LNCAP (cell line): ENCODE measurements around the gene FPR3.

ENCODE experiments used
- TF ChIP-seq, protein P1 (sequence below): fragments of 450-650 bp; IDR thresholded peaks from 2 replicates; pipeline ENCODE4 v1.5.1; 2017; ENCODE audit warnings: mild to moderate bottlenecking

FPR3 gene

DNA sequence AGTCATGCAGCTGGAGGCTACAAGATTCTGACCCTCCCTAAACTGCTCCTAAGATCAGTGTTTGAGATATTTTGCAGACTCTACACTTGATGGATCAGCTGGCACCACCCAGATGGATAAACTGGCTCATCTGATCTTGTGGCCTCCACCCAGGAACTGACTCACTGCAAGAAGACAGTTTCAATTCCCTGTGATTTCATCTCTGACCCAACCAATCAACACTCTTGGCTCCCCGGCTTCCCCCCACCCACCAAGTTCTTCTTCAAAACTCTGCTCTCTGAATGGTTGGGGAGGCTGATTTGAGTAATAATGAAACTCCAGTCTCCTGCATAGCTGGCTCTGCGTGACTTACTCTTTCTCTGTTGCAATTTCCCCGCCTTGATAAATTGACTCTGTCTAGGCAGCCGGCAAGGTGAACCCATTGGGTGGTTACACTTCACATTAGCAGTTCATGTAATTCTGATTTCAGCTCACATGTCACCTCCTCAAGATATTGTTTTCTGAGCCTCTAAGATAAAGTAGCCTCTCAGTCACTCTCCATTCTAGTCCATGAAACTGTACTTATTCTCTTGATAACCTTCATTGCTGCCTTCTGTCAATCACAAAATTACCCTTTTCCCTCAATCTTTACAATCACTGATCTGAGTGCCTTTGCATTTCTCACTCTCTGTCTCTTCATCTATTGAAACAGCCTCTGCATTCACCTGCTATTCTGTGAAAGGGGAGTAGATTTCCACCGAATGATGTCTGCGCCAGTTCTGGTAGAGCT, 9.9 kb upstream of the FPR3 start:
- TF ChIP-seq, protein P1, sequence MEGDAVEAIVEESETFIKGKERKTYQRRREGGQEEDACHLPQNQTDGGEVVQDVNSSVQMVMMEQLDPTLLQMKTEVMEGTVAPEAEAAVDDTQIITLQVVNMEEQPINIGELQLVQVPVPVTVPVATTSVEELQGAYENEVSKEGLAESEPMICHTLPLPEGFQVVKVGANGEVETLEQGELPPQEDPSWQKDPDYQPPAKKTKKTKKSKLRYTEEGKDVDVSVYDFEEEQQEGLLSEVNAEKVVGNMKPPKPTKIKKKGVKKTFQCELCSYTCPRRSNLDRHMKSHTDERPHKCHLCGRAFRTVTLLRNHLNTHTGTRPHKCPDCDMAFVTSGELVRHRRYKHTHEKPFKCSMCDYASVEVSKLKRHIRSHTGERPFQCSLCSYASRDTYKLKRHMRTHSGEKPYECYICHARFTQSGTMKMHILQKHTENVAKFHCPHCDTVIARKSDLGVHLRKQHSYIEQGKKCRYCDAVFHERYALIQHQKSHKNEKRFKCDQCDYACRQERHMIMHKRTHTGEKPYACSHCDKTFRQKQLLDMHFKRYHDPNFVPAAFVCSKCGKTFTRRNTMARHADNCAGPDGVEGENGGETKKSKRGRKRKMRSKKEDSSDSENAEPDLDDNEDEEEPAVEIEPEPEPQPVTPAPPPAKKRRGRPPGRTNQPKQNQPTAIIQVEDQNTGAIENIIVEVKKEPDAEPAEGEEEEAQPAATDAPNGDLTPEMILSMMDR, result no peak

DNA sequence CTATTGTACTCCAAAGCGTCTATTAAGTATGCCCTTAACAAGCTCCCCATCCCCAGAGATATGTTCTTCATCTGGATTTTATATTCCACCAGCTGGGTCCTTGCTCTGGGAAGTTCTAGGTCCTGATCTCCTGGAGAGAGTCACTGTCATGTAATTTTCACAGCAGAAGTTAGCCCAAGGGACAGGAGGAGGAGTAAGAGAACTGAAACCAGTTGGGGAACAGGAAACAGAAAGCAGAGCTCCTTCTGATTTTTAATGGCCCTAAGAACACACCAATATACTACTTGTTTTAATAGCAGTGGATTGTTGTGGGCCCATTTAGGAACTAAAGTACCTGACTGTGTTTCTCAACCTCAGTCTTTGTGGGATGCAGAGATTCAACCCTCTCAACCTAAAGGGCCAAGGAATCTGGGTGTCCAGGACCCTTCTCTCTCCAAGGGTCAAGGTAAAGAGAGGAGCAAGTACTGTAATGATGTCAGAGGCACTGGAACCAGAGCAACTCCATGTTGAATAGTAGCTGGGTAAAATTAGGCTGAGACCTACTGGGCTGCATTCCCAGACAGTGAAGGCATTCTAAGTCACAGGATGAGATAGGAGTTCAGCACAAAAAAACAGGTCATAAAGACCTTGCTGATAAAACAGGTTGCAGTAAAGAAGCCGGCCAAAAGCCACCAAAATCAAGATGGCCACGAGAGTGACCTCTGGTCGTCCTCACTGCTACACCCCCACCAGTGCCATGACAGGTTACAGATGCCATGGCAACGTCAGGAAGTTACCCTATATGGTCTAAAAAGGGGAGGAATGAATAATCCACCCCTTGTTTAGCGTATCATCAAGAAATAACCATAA, 8.1 kb upstream of the FPR3 start:
- TF ChIP-seq, protein P1, result no peak

DNA sequence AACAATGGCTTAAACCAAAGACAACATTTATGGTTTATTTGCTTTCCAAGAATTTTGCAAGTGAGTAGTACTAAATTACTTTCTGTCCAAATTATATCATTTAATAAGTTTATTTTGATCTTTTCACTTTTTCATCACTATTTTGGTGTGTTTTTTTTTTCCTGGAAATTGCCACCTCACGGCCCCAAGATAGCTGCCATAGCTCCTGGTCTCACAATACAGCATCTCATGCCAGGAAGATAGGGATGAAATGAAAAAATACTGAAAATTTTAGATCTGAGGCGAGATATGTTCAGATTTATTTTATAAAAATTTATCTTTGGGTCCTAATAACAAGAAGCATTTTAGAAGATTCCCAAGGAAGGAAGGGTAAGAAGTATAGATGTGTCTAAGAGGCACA, 6.9 kb upstream of the FPR3 start:
- TF ChIP-seq, protein P1, result no peak

DNA sequence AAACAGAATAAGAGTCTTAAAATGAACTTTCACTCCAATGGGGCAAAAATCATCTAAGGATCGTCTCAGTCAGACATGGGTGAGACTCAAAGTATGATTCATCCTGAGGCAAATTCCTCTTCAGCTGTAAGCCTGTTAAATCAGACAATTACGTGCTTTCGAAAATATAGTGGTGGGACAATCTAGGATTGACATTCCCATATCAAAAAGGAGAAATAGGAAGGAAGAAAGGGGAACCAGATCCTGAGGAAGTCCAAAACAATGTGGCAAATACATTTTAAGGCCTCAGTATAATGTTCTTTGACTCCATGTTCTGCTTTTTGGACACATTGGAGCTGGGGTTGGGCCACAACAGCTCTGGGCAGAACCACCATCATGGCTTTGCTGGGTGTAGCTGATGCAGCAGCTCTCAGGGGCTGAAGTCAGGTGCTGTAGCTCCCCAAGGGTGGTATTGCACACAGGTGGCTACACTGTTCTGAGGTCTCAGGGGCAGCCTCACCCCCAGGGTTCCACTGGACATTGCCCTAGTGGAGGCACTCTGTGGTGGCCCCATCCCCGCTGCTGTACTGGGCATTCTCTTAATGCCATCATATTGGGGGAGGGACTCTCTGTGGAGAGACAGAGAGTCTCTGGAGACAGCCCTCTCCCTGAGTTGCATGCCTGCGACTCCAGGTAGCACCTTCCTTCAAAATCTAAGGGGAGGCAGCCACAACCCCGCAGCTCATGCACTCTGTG, 5.7 kb upstream of the FPR3 start:
- TF ChIP-seq, protein P1, result no peak

DNA sequence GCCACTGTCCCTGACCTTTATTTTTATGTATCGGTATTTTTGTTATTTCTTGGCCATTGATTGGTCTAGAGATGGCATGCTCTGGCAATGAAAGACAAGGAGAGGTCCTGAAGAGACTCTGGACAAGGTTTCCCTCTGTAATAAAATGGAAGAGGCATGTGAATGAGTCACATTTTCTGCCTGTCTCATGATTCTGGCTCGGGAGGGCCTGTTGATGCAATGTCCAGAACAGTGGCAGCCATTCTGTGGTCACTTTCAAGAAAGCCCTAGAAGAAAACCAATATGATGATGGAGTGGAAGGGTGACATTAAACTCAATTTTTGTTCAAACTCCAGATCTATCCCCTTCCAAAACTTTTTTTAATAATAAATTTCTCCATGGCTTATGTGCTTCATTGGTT, 2.0 kb upstream of the FPR3 start:
- TF ChIP-seq, protein P1, result no peak

DNA sequence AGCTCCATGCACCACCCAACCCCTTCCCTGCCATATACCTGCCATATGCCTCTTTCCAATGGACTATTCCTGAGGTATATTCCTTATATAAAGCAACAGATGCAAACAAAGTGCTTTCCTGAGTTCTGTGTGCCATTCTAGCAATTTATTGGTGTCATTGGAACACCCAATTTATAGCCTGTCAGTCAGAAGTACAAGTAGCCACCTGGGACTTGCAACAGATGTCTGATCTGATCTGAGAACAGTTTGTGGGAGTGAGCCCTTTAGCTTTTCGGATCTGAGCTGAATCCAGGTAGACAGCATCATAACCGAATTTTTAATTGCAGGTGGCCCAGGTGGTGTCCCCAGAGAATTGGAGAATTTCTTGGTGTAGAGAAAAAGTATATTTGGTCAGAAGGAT, 963 bp upstream of the FPR3 start:
- TF ChIP-seq, protein P1, result no peak

DNA sequence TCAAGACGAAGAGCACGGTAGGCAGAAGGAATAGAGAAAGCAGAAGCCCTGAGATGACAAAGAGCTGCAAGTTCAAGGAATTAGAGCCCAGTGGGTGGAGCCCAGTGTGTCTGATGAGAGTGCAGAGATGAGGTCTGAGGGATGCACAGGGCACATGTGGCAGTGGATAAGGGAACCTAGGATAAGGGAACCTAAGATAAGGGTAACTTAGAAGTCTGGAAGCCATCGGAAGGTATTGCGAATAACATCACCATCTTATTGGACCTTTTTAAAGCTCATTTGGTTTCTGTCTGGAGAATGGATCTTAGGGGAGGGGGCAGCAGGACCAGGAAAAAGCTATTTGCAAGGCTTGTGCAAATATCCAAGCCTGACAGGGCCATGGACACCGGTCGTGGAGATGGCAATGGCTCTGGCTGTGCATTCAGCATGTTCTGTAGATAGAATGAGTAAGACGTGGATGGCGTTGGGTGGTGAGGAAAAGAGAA, 1.3 kb downstream of the FPR3 start:
- TF ChIP-seq, protein P1, result no peak
